H1 (cell line): ENCODE measurements around the gene PDZD2. TPM values are rescaled to one million over a fixed set of nuclear protein-coding genes. Genes with fewer than 3 reads are reported as not detected.
"Not testable (repeated sequence)": the region's sequence is repeated elsewhere in the genome, so short reads cannot be mapped to it uniquely, and the experiment has no call there.

Source experiments
- CTCF ChIA-PET: fragments of 300-600 bp; sonication (Branson Sonifier 250); formaldehyde crosslinking; loops from one replicate; lab custom pipeline; 2021; ENCODE audit not compliant: partially characterized antibody; lab: Charles Lee
- POLR2A ChIA-PET: fragments of 300-600 bp; sonication (Branson Sonifier 250); formaldehyde crosslinking; loops from one replicate; lab custom pipeline; 2021; ENCODE audit warnings: inconsistent platforms; ENCODE audit not compliant: partially characterized antibody; lab: Charles Lee
- DNase-seq, 2 experiments: peaks; one replicate each; pipeline versions ENCODE4 v3.0.0 to v3.0.0-alpha.2; 2010 to 2022; ENCODE audit warnings: low spot score in 2 of 2, low read depth in 1 of 2, mixed read lengths in 1 of 2
- FAIRE-seq: peaks from 2 replicates; lab custom pipeline; 2011; peaks lifted over from hg19 to GRCh38; lab: Jason Lieb, UNC
- H2AFZ ChIP-seq: 2 replicates; pipeline ENCODE4 v1.8.1; 2012; ENCODE audit warnings: low read length, inconsistent platforms
- H2AK5ac ChIP-seq: 2 replicates; pipeline ENCODE4 v1.6.1; 2013; ENCODE audit warnings: low read depth, low read length
- H2BK120ac ChIP-seq: replicated peaks from 2 replicates; pipeline ENCODE3; 2013; ENCODE audit warnings: low read depth, low read length, inconsistent platforms
- H2BK12ac ChIP-seq: 2 replicates; pipeline ENCODE4 v1.6.1; 2013; ENCODE audit warnings: low read depth, low read length
- H2BK15ac ChIP-seq: 2 replicates; pipeline ENCODE4 v1.6.1; 2013; ENCODE audit warnings: low read length
- H2BK20ac ChIP-seq: 2 replicates; pipeline ENCODE4 v1.6.1; 2013; ENCODE audit warnings: low read length
- H2BK5ac ChIP-seq: 2 replicates; pipeline ENCODE4 v1.6.1; 2013; ENCODE audit warnings: low read depth, low read length
- H3K14ac ChIP-seq: 2 replicates; pipeline ENCODE4 v1.6.1; 2013; ENCODE audit warnings: inconsistent platforms; ENCODE audit not compliant: insufficient read length
- H3K18ac ChIP-seq: 2 replicates; pipeline ENCODE4 v1.6.1; 2013; ENCODE audit warnings: low read length; ENCODE audit errors: extremely low read depth
- H3K23ac ChIP-seq: 2 replicates; pipeline ENCODE4 v1.6.1; 2013; ENCODE audit warnings: inconsistent platforms; ENCODE audit not compliant: insufficient read length
- H3K23me2 ChIP-seq: 2 replicates; pipeline ENCODE4 v1.6.1; 2013; ENCODE audit warnings: low read depth, low read length
- H3K27ac ChIP-seq: 2 replicates; pipeline ENCODE4 v1.6.1; 2011; ENCODE audit warnings: low read depth, low read length, inconsistent platforms
- H3K27me3 ChIP-seq, 4 experiments: replicated peaks in 1 of 4; 1 replicate in 1 of 4; 2 replicates in 3 of 4; pipeline versions ENCODE4 v1.6.1 to v1.8.1; 2011 to 2013; ENCODE audit warnings: low read length in 3 of 4, mild to moderate bottlenecking in 3 of 4, inconsistent platforms in 2 of 4, mixed read lengths in 2 of 4, moderate library complexity in 1 of 4; ENCODE audit not compliant: control insufficient read depth in 3 of 4, insufficient read depth in 3 of 4; ENCODE audit errors: extremely low read depth in 1 of 4
- H3K36me3 ChIP-seq, 4 experiments: 2 replicates each; pipeline versions ENCODE4 v1.6.1 to v1.8.1; 2011 to 2013; ENCODE audit warnings: mild to moderate bottlenecking in 4 of 4, low read length in 3 of 4, moderate library complexity in 2 of 4, control low read depth in 1 of 4, inconsistent platforms in 1 of 4; ENCODE audit not compliant: insufficient read depth in 4 of 4, control insufficient read depth in 2 of 4
- H3K4ac ChIP-seq: replicated peaks from 2 replicates; pipeline ENCODE3; 2013; ENCODE audit warnings: low read length, low read depth, mixed read lengths, inconsistent platforms; ENCODE audit not compliant: insufficient read length
- H3K4me1 ChIP-seq, 4 experiments: replicated peaks in 1 of 4; 1 replicate in 1 of 4; 2 replicates in 3 of 4; pipeline versions ENCODE4 v1.6.1 to v1.8.1; 2011 to 2013; ENCODE audit warnings: low read length in 3 of 4, inconsistent platforms in 2 of 4, mixed read lengths in 1 of 4; ENCODE audit not compliant: insufficient read depth in 4 of 4, control insufficient read depth in 3 of 4
- H3K4me2 ChIP-seq, 2 experiments: 2 replicates each; pipeline versions ENCODE4 v1.6.1 to v1.8.1; 2011 to 2013; ENCODE audit warnings: low read depth in 2 of 2, low read length in 2 of 2, control low read depth in 1 of 2, inconsistent platforms in 1 of 2, mild to moderate bottlenecking in 1 of 2; ENCODE audit not compliant: insufficient read depth in 1 of 2
- H3K4me3 ChIP-seq, 4 experiments: fragments of 200-600, 300-600 bp in 1 of 4; sonication (generic), shearing (Covaris generic), sonication (Bioruptor Twin) in 1 of 4; 2 replicates each; pipeline versions ENCODE4 v1.5.1 to v1.8.1; 2011 to 2016; ENCODE audit warnings: low read length in 4 of 4, low read depth in 3 of 4, control low read depth in 2 of 4, inconsistent platforms in 2 of 4, mild to moderate bottlenecking in 2 of 4, mixed read lengths in 1 of 4, moderate library complexity in 1 of 4; ENCODE audit not compliant: insufficient read depth in 2 of 4; ENCODE audit errors: extremely low read depth in 1 of 4
- H3K56ac ChIP-seq: replicated peaks from 2 replicates; pipeline ENCODE3; 2013; ENCODE audit warnings: low read depth, mild to moderate bottlenecking, mixed read lengths, low read length, inconsistent platforms; ENCODE audit not compliant: insufficient read length
- H3K79me1 ChIP-seq: 2 replicates; pipeline ENCODE4 v1.6.1; 2013; ENCODE audit warnings: low read depth, low read length, control low read depth
- H3K79me2 ChIP-seq, 2 experiments: 2 replicates each; pipeline versions ENCODE4 v1.6.1 to v1.8.1; 2012 to 2013; ENCODE audit warnings: low read length in 2 of 2, mild to moderate bottlenecking in 2 of 2, inconsistent platforms in 1 of 2; ENCODE audit not compliant: insufficient read depth in 2 of 2, control insufficient read depth in 1 of 2
- H3K9ac ChIP-seq, 4 experiments: replicated peaks in 1 of 4; 1 replicate in 1 of 4; 2 replicates in 3 of 4; pipeline versions ENCODE4 v1.6.1 to v1.8.1; 2011 to 2013; ENCODE audit warnings: low read depth in 3 of 4, low read length in 3 of 4, control low read depth in 2 of 4, mild to moderate bottlenecking in 2 of 4, moderate library complexity in 2 of 4, inconsistent platforms in 1 of 4; ENCODE audit errors: extremely low read depth in 1 of 4
- H3K9me3 ChIP-seq, 2 experiments: 2 replicates each; pipeline versions ENCODE4 v1.6.1 to v1.8.1; 2012 to 2013; ENCODE audit warnings: mild to moderate bottlenecking in 2 of 2, moderate library complexity in 2 of 2, control low read depth in 1 of 2, inconsistent platforms in 1 of 2, low read depth in 1 of 2, low read length in 1 of 2, mixed read lengths in 1 of 2; ENCODE audit not compliant: insufficient read depth in 2 of 2
- H4K20me1 ChIP-seq, 2 experiments: replicated peaks in 1 of 2; 2 replicates each; pipeline versions ENCODE3 to v1.8.1; 2011 to 2013; ENCODE audit warnings: inconsistent platforms in 2 of 2, low read length in 2 of 2, mild to moderate bottlenecking in 1 of 2; ENCODE audit not compliant: insufficient read depth in 2 of 2, control insufficient read depth in 1 of 2
- H4K5ac ChIP-seq: 2 replicates; pipeline ENCODE4 v1.6.1; 2013; ENCODE audit warnings: low read length, low read depth, mixed read lengths, inconsistent platforms; ENCODE audit not compliant: insufficient read length
- H4K8ac ChIP-seq: 2 replicates; pipeline ENCODE4 v1.8.0; 2013; ENCODE audit warnings: mild to moderate bottlenecking, moderate library complexity, low read length, inconsistent platforms; ENCODE audit not compliant: insufficient read depth; ENCODE audit errors: extremely low read depth
- H4K91ac ChIP-seq: replicated peaks from 2 replicates; pipeline ENCODE3; 2013; ENCODE audit warnings: low read length, mixed read lengths, inconsistent platforms; ENCODE audit not compliant: insufficient read length
- BRCA1 ChIP-seq: IDR thresholded peaks from 2 replicates; pipeline ENCODE4 v1.6.1; 2012; ENCODE audit warnings: low read depth, low read length, improper control_type of control experiment
- POLR2AphosphoS5 ChIP-seq: IDR thresholded peaks from 2 replicates; pipeline ENCODE4 v1.6.1; 2011; ENCODE audit warnings: low read depth, low read length
- SIN3A ChIP-seq, 2 experiments: IDR thresholded peaks in 1 of 2; conservative IDR thresholded peaks in 1 of 2; 2 replicates each; pipeline ENCODE4 v1.6.1; 2011 to 2012; ENCODE audit warnings: low read length in 2 of 2, improper control_type of control experiment in 1 of 2, low read depth in 1 of 2, mild to moderate bottlenecking in 1 of 2
- ZNF274 ChIP-seq: IDR thresholded peaks from 2 replicates; pipeline ENCODE4 v1.7.0; 2012; ENCODE audit warnings: low read length, borderline replicate concordance; ENCODE audit errors: extremely low read depth
- WGBS, 2 experiments: shearing (Covaris generic) in 1 of 2; methylation state at CpG; one replicate each; pipeline versions ENCODE4 v1.1.6 to v1.1.7; 2013 to 2015; ENCODE audit warnings: low lambda C conversion rate in 2 of 2, mixed read lengths in 2 of 2, inconsistent platforms in 1 of 2, low coverage in 1 of 2, missing lambda C conversion rate in 1 of 2; ENCODE audit not compliant: insufficient replicate concordance in 2 of 2, insufficient coverage in 1 of 2, insufficient read length in 1 of 2; ENCODE audit errors: extremely low coverage in 1 of 2, missing lambda C conversion rate in 1 of 2; 5-methylcytosine and 5-hydroxymethylcytosine counted together
- polyA plus RNA-seq, 7 experiments: library from polyadenylated mRNA; depleted of rRNA in 3 of 7; stranded (reverse) in 5 of 7; unstranded in 2 of 7; fragments of >200 nt in 5 of 7; fragments of 200-250 nt in 2 of 7; gene quantifications; 1 replicate in 5 of 7; 2 replicates in 1 of 7; 4 replicates in 1 of 7; pipeline versions ENCODE4 v1.2.1 to v1.2.3, GENCODE V29; 2011 to 2013; ENCODE audit warnings: missing spikeins in 2 of 7, mixed read lengths in 2 of 7
- total RNA-seq: library from RNA; stranded (reverse); fragmentation: NEBNext Ultra II Directional; extraction: Animal tissue kit (Norgen Biotek cat#: 25700); gene quantifications from 2 replicates; pipeline ENCODE4 v1.2.1, GENCODE V29; 2021
- TF ChIP-seq, protein P1 (sequence below), 3 experiments: IDR thresholded peaks; 1 replicate in 2 of 3; 2 replicates in 1 of 3; pipeline versions ENCODE4 v1.5.1 to v1.6.1; 2011; ENCODE audit warnings: low read length in 3 of 3, mild to moderate bottlenecking in 3 of 3, inconsistent platforms in 2 of 3, low read depth in 1 of 3, moderate library complexity in 1 of 3; ENCODE audit not compliant: insufficient read depth in 1 of 3; ENCODE audit errors: control extremely low read depth in 1 of 3

The PDZD2 gene
- total and polyA plus RNA-seq, 2 of the 8 experiments (the other 6 are each of a cell fraction or from before 2014, with no cell fraction given) = 1.2 to 6.8 TPM

DNA sequence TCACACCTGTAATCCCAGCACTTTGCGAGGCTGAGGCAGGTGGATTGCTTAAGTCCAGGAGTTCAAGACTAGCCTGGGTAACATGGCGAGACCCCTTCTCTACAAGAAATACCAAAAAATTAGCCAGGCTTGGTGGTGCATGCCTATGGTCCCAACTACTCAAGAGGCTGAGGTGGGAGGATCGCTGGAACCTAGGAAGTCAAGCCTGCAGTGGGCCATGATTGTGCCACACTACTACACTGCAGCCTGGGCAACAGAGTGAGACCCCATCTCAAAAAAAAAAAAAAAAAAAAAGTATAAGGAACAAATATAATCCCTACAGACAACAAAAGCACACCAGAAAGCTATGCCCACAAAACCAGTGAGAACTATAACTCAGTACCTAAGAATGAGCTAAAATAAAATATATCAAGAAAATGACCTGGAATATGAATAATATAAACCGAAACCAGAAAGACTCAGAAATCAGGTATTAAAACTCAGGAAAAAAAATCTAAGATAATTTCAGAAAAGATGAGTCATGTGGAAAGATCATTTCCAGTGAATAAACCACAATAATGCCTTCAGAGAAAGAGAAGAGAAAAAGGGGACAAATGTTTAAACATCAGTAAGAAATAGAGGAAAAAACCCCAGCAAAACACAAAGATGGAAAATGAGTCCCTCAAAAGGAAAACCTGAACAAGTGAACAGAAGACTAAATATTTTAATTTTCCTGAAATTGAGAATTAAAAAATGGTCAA lies 477.8 kb downstream of the PDZD2 start (continued):
- TF ChIP-seq SIN3A (conservative IDR thresholded peaks at IDR 0.05 in 1 of 2, IDR thresholded peaks at IDR 0.05 in 1 of 2; ENCODE audit: low read depth in 1 of 2, low read length in 2 of 2) = no peak
- TF ChIP-seq ZNF274 = no peak
- no peak for TF ChIP-seq BRCA1
- no peak for TF ChIP-seq POLR2AphosphoS5
- TF ChIP-seq, protein P1, sequence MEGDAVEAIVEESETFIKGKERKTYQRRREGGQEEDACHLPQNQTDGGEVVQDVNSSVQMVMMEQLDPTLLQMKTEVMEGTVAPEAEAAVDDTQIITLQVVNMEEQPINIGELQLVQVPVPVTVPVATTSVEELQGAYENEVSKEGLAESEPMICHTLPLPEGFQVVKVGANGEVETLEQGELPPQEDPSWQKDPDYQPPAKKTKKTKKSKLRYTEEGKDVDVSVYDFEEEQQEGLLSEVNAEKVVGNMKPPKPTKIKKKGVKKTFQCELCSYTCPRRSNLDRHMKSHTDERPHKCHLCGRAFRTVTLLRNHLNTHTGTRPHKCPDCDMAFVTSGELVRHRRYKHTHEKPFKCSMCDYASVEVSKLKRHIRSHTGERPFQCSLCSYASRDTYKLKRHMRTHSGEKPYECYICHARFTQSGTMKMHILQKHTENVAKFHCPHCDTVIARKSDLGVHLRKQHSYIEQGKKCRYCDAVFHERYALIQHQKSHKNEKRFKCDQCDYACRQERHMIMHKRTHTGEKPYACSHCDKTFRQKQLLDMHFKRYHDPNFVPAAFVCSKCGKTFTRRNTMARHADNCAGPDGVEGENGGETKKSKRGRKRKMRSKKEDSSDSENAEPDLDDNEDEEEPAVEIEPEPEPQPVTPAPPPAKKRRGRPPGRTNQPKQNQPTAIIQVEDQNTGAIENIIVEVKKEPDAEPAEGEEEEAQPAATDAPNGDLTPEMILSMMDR (IDR thresholded peaks at IDR 0.05; ENCODE audit: control extremely low read depth in 1 of 3, insufficient read depth in 1 of 3, low read depth in 1 of 3, low read length in 3 of 3) = no peak

DNA sequence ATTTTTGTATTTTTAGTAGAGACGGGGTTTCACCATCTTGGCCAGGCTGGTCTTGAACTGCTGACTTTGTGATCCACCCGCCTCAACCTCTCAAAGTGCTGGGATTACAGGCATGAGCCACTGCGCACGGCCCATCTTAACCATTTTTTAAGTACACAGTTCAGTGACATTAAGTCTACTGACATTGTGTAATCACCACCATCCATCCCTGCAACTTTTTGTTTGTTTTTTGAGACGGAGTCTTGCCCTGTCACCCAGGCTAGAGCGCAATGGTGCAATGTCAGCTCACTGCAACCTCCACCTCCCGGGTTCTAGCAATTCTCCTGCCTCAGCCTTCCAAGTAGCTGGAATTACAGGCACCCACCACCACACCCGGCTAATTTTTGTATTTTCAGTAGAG lies 480.0 kb downstream of the PDZD2 start:
- H4K5ac ChIP-seq, H3K9me3 ChIP-seq, H3K23me2 ChIP-seq, H2BK15ac ChIP-seq, POLR2A ChIA-PET, H2AK5ac ChIP-seq, H4K91ac ChIP-seq, H4K8ac ChIP-seq, H3K23ac ChIP-seq, H3K79me1 ChIP-seq, H3K4me2 ChIP-seq, H3K56ac ChIP-seq, H3K27ac ChIP-seq, H2BK5ac ChIP-seq, H4K20me1 ChIP-seq, H3K9ac ChIP-seq, H2BK12ac ChIP-seq, H3K4me1 ChIP-seq, H3K18ac ChIP-seq, H2BK20ac ChIP-seq, H3K4me3 ChIP-seq, H2AFZ ChIP-seq, H2BK120ac ChIP-seq, H3K4ac ChIP-seq, DNase-seq, FAIRE-seq, H3K14ac ChIP-seq, H3K27me3 ChIP-seq: not testable (repeated sequence)
- Histone ChIP-seq H3K79me2 (peaks cover 0 to 28% of the 10 kb centered on the region in 2 experiments; a peak in 2 of 4 replicates), H3K36me3 (peaks cover 6 to 26% (median 10%) of the 10 kb centered on the region in 4 experiments; a peak in 7 of 8 replicates)
- CTCF ChIA-PET = interaction anchor here (1.0 kb wide), 1 partner anchor 290 kb away, joined by 3 read pairs; no protein-coding TSS in a partner anchor
- 94% methylated on average over 8 of the region's 8 CpGs; no CpG with 5 or more reads in 1 of the 2 experiments for WGBS, 2 experiments
